ENCODE data around the gene NUDT16L1. TPM values are rescaled to one million over a fixed set of nuclear protein-coding genes. Genes with fewer than 3 reads are reported as not detected.

Gene NUDT16L1
- total RNA-seq, 4 donors from 2014 or later: 7.4 to 10.2 (median 8.8) TPM

GRCh38 chr16:4663465-4663776 is 29.9 kb upstream of the NUDT16L1 start:
- no peak for TF ChIP-seq POLR2A (IDR thresholded peaks at IDR 0.05)
- TF ChIP-seq, protein P1, sequence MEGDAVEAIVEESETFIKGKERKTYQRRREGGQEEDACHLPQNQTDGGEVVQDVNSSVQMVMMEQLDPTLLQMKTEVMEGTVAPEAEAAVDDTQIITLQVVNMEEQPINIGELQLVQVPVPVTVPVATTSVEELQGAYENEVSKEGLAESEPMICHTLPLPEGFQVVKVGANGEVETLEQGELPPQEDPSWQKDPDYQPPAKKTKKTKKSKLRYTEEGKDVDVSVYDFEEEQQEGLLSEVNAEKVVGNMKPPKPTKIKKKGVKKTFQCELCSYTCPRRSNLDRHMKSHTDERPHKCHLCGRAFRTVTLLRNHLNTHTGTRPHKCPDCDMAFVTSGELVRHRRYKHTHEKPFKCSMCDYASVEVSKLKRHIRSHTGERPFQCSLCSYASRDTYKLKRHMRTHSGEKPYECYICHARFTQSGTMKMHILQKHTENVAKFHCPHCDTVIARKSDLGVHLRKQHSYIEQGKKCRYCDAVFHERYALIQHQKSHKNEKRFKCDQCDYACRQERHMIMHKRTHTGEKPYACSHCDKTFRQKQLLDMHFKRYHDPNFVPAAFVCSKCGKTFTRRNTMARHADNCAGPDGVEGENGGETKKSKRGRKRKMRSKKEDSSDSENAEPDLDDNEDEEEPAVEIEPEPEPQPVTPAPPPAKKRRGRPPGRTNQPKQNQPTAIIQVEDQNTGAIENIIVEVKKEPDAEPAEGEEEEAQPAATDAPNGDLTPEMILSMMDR (IDR thresholded peaks at IDR 0.05 in 4 of 5, conservative IDR thresholded peaks at IDR 0.05 in 1 of 5): no peak
- Histone ChIP-seq H3K27me3 (no peaks in the 10 kb centered on the region), H3K4me3 (no peak overlapping the region), H3K4me1 (peaks cover 5 to 11% of the 10 kb centered on the region in 2 donors), H3K27ac (peak overlapping the region in 2 of 4 donors; percentile 38 to 42), H3K36me3 (peaks cover 0 to 27% of the 10 kb centered on the region in 2 donors), H3K9me3 (no peaks in the 10 kb centered on the region)
- intact Hi-C loops (cut with DNase I; ENCODE audit: low total_unique reads): no loop called here
- ATAC-seq: no peak
- in situ Hi-C loops (cut with MboI; ENCODE audit: low sequenced_read_pairs in 4 of 4): no loop called here
- DNase-seq: no peak

GRCh38 chr16:4663777-4664465 is 29.4 kb upstream of the NUDT16L1 start:
- ATAC-seq: peak; percentile 18 to 19
- H3K27me3 ChIP-seq: no peaks in the 10 kb centered on the region
- in situ Hi-C loops (cut with MboI; ENCODE audit: low sequenced_read_pairs in 4 of 4): no loop called here

DNA sequence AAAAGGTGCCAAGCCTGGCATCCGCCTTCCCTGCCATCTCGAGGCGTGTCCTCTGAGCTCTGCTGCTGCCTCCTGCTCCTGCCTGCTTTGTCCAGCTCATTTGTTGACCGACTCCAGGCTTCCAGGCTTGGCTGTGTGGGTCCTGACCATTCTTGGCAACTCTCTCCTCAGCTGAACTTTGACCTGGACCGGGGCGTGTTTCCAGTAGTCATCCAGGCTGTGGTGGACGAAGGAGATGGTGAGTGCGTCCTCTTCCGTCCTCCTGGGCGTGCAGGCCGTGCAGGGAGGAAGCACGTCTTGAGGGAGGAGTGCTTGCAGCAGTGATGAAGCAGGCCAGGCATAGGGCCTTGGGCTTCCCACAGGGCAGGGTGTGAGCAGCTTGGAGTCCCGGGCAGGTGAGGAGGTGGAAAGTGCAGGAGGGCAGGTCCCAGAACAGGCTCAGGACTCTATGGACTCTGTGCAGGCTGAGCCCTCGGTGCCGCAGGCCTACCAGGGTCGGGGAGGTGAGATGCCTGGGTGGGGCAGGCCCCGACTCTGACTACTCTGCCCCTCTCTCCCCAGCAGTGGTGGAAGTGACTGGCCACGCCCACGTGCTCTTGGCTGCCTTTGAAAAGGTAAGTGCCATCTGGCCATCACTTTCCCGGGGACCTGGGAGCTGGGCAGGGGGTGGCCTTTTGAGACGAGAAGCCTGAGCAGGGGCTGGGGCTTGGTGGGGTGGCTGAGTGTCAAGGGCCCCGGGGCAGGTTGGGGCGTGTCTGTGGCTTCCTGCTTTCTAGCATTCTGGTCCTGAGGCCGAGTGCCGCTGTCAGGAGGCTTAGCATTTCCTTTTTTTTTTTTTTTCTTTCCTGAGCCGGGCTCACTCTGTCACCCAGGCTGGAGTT is 28.6 kb upstream of the NUDT16L1 start:
- Histone ChIP-seq H3K36me3 (peaks cover 0 to 36% of the 10 kb centered on the region in 2 donors), H3K27me3 (no peaks in the 10 kb centered on the region), H3K27ac (peak overlapping the region in 1 of 4 donors; percentile 38), H3K9me3 (no peaks in the 10 kb centered on the region), H3K4me1 (peaks cover 5 to 11% of the 10 kb centered on the region in 2 donors), H3K4me3 (no peak overlapping the region)
- in situ Hi-C loops (cut with MboI; ENCODE audit: low sequenced_read_pairs in 4 of 4): no loop called here
- no peak for TF ChIP-seq POLR2A (IDR thresholded peaks at IDR 0.05)
- ATAC-seq: no peak
- intact Hi-C loops (cut with DNase I; ENCODE audit: low total_unique reads): no loop called here
- no peak for DNase-seq

More at GRCh38 chr16:4663777-4664465, 29.4 kb upstream of the NUDT16L1 start:
- Histone ChIP-seq H3K4me3 (no peak overlapping the region), H3K27ac (peak overlapping the region in 2 of 4 donors; percentile 38 to 42), H3K36me3 (peaks cover 0 to 28% of the 10 kb centered on the region in 2 donors), H3K4me1 (peaks cover 5 to 11% of the 10 kb centered on the region in 2 donors), H3K9me3 (no peaks in the 10 kb centered on the region)
- TF ChIP-seq, protein P1 (IDR thresholded peaks at IDR 0.05 in 4 of 5, conservative IDR thresholded peaks at IDR 0.05 in 1 of 5): no peak
- no peak for TF ChIP-seq POLR2A (IDR thresholded peaks at IDR 0.05)
- DNase-seq: peak; percentile 45 to 58
- intact Hi-C loops (cut with DNase I; ENCODE audit: low total_unique reads): no loop called here

DNA sequence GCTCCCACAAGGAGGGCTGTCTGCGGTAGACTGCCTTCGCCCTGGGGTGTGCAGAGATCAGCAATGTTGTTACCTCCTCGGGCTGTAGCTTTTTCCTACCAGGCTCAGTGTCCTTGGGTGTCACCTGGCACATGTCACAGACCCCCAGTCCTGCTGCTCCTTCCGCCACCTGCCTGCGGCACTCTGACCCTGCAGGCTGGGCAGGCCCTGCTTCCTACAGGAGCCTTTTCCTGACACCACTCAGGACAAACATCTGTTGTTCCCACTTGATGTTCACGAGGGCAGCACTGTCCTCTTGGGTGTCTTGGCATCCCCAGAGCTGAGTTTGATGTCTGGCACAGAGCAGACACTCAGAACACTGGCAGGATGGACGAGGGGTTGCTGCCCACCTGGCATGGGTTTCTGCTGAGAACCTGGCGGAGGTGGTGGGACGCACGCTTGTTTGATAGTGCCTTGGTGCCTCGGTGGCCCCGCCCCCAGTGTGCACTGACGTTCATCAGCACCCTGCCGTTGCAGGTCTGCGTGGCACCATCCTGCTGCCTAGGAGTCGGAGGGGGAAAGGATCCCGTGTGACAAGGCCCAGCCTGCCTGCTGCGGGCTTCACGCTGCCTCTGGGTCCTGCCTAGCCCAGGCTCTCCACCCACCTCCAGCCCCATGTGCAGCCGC is 26.7 kb upstream of the NUDT16L1 start:
- Histone ChIP-seq H3K27ac (no peak overlapping the region), H3K4me3 (no peak overlapping the region), H3K36me3 (peaks cover 0 to 40% of the 10 kb centered on the region in 2 donors), H3K27me3 (no peaks in the 10 kb centered on the region), H3K4me1 (peaks cover 5 to 11% of the 10 kb centered on the region in 2 donors), H3K9me3 (no peaks in the 10 kb centered on the region)
- DNase-seq: no peak
- no peak for TF ChIP-seq POLR2A (IDR thresholded peaks at IDR 0.05)
- TF ChIP-seq, protein P1 (IDR thresholded peaks at IDR 0.05 in 4 of 5, conservative IDR thresholded peaks at IDR 0.05 in 1 of 5): no peak
- in situ Hi-C loops (cut with MboI; ENCODE audit: low sequenced_read_pairs in 4 of 4): no loop called here
- no peak for ATAC-seq
- intact Hi-C loops (cut with DNase I; ENCODE audit: low total_unique reads): no loop called here
